Neural cell (in vitro differentiated cells): ENCODE results near the gene FBXO7.
"Not testable (repeated sequence)": the region's sequence is repeated elsewhere in the genome, so short reads cannot be mapped to it uniquely, and the experiment has no call there.

ENCODE experiments used
- CTCF ChIP-seq: fragments of 450-650 bp; IDR thresholded peaks from 2 replicates; pipeline ENCODE4 v1.5.1; 2014; ENCODE audit warnings: antibody characterized with exemption, mild to moderate bottlenecking, moderate library complexity; ENCODE audit not compliant: poor library complexity, severe bottlenecking
- POLR2AphosphoS5 ChIP-seq: IDR thresholded peaks from 2 replicates; pipeline ENCODE4 v1.6.1; 2012
- TAF1 ChIP-seq: IDR thresholded peaks from 2 replicates; pipeline ENCODE4 v1.6.1; 2012; ENCODE audit warnings: low read depth

- TF ChIP-seq CTCF, POLR2AphosphoS5, TAF1: not testable (repeated sequence)
Measured at GRCh38 chr22:32478552-32478951, 3.9 kb downstream of the FBXO7 start.
